Gastroesophageal sphincter (tissue), 4 donors: ENCODE data around the gene PTN. TPM values are rescaled to one million over a fixed set of nuclear protein-coding genes. Genes with fewer than 3 reads are reported as not detected.
A peak's percentile ranks its signal among the peaks of the same experiment; 100 is the strongest.

ENCODE experiments used
- ATAC-seq: fragments of 150-250 bp; one replicate; pipeline ENCODE4 v1.9.1; 2016; ENCODE audit warnings: mild to moderate bottlenecking, moderate library complexity
- H3K27ac ChIP-seq, 4 donors: fragments of 200-600 bp; sonication (generic) in 3 of 4; 1 replicate in 3 of 4; 2 replicates in 1 of 4; pipeline ENCODE4 v1.5.1; 2016 to 2019
- H3K27me3 ChIP-seq: fragments of 200-600 bp; sonication (generic); one replicate; pipeline ENCODE4 v1.5.1; 2019
- H3K36me3 ChIP-seq, 2 donors: fragments of 200-600 bp; sonication (generic); one replicate each; pipeline ENCODE4 v1.5.1; 2019; ENCODE audit warnings: control low read depth in 1 of 2
- H3K4me1 ChIP-seq, 3 donors: fragments of 200-600 bp; sonication (generic); 1 replicate in 2 of 3; 2 replicates in 1 of 3; pipeline ENCODE4 v1.5.1; 2016 to 2019; ENCODE audit warnings: control low read depth in 2 of 3
- H3K4me3 ChIP-seq, 2 donors: fragments of 200-600 bp; sonication (generic); one replicate each; pipeline ENCODE4 v1.5.1; 2019; ENCODE audit warnings: mild to moderate bottlenecking in 1 of 2, moderate library complexity in 1 of 2
- H3K9me3 ChIP-seq, 3 donors: fragments of 200-600 bp; sonication (generic); one replicate each; pipeline ENCODE4 v1.5.1; 2017 to 2019; ENCODE audit warnings: control low read depth in 2 of 3
- EP300 ChIP-seq: sonication (generic); formaldehyde crosslinking; IDR thresholded peaks from one replicate; pipeline ENCODE4 v1.6.1; 2017; ENCODE audit warnings: antibody characterized with exemption, mild to moderate bottlenecking
- POLR2A ChIP-seq, 2 donors: fragments of 450-650 bp; IDR thresholded peaks; one replicate each; pipeline ENCODE4 v1.6.1; 2017; ENCODE audit warnings: antibody characterized with exemption in 2 of 2, mild to moderate bottlenecking in 2 of 2, moderate library complexity in 1 of 2
- POLR2AphosphoS5 ChIP-seq: sonication (generic); formaldehyde crosslinking; IDR thresholded peaks from one replicate; pipeline ENCODE4 v1.6.1; 2017; ENCODE audit warnings: antibody characterized with exemption
- WGBS, 2 donors: methylation state at CpG; one replicate each; pipeline ENCODE4 v1.1.5; 2018; ENCODE audit warnings: low coverage in 1 of 2; 5-methylcytosine and 5-hydroxymethylcytosine counted together
- total RNA-seq, 4 donors: library from RNA; depleted of rRNA; stranded (reverse); fragments of >200 nt; gene quantifications; one replicate each; pipeline ENCODE4 v1.1.0, GENCODE V29; 2016
- TF ChIP-seq, protein P1 (sequence below), 4 experiments: fragments of 200-600 bp in 2 of 4; fragments of 450-650 bp in 2 of 4; sonication (generic) in 1 of 4; IDR thresholded peaks; one replicate each; pipeline ENCODE4 v1.5.1; 2017 to 2019; ENCODE audit warnings: antibody characterized with exemption in 4 of 4, mild to moderate bottlenecking in 2 of 4, moderate library complexity in 2 of 4

PTN gene
- total RNA-seq, 4 donors from 2014 or later: 10.1 to 13.2 (median 11.1) TPM

- no peak for TF ChIP-seq POLR2A (IDR thresholded peaks at IDR 0.05)
- TF ChIP-seq EP300: no peak
- TF ChIP-seq POLR2AphosphoS5: no peak
- TF ChIP-seq, protein P1, sequence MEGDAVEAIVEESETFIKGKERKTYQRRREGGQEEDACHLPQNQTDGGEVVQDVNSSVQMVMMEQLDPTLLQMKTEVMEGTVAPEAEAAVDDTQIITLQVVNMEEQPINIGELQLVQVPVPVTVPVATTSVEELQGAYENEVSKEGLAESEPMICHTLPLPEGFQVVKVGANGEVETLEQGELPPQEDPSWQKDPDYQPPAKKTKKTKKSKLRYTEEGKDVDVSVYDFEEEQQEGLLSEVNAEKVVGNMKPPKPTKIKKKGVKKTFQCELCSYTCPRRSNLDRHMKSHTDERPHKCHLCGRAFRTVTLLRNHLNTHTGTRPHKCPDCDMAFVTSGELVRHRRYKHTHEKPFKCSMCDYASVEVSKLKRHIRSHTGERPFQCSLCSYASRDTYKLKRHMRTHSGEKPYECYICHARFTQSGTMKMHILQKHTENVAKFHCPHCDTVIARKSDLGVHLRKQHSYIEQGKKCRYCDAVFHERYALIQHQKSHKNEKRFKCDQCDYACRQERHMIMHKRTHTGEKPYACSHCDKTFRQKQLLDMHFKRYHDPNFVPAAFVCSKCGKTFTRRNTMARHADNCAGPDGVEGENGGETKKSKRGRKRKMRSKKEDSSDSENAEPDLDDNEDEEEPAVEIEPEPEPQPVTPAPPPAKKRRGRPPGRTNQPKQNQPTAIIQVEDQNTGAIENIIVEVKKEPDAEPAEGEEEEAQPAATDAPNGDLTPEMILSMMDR (IDR thresholded peaks at IDR 0.05): no peak
Measured at GRCh38 chr7:137354961-137355360, 11.4 kb upstream of the PTN start.

DNA sequence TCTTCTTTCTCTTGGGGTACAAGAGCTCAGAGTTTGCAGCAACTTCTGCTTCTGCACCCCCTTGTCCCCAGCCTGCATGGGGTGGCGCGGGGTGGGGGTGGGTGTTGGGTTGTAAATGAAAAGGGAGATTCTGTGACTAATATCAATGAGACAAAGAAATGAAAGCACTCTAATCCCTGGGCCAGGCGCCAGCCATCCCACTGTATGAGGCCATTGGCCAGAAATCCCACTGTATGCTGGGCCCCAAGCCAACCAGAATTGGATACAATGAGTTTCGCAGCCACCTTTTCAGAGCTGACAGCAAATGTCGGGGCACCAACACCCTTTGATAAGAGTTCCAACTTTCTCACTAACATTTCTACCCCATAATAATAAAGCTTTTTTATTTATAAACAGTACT is 10.9 kb upstream of the PTN start:
- no peak overlapping the region for H3K27ac ChIP-seq
- 13% methylated on average over 3 of the region's 5 CpGs for WGBS, 2 donors
- no peaks in the 10 kb centered on the region for H3K27me3 ChIP-seq
- H3K9me3 ChIP-seq: no peaks in the 10 kb centered on the region
- no peak for ATAC-seq
- TF ChIP-seq, protein P1 (IDR thresholded peaks at IDR 0.05): no peak
- peaks cover 0 to 30% (median 2%) of the 10 kb centered on the region in 3 donors for H3K4me1 ChIP-seq
- no peak overlapping the region for H3K4me3 ChIP-seq
- H3K36me3 ChIP-seq: no peaks in the 10 kb centered on the region

More at GRCh38 chr7:137354961-137355360, 11.4 kb upstream of the PTN start:
- no peaks in the 10 kb centered on the region for H3K36me3 ChIP-seq
- H3K27ac ChIP-seq: no peak overlapping the region
- H3K4me3 ChIP-seq: no peak overlapping the region
- H3K9me3 ChIP-seq: no peaks in the 10 kb centered on the region
- H3K27me3 ChIP-seq: no peaks in the 10 kb centered on the region
- ATAC-seq: no peak
- peaks cover 0 to 30% (median 2%) of the 10 kb centered on the region in 3 donors for H3K4me1 ChIP-seq

GRCh38 chr7:137351941-137352340 is 8.4 kb upstream of the PTN start:
- Histone ChIP-seq H3K36me3 (no peaks in the 10 kb centered on the region), H3K27ac (no peak overlapping the region), H3K27me3 (no peaks in the 10 kb centered on the region), H3K4me3 (no peak overlapping the region), H3K9me3 (no peaks in the 10 kb centered on the region), H3K4me1 (peaks cover 0 to 30% (median 2%) of the 10 kb centered on the region in 3 donors)
- WGBS, 2 donors: 33 to 48% methylated on average over 2 of the region's 2 CpGs
- no peak for ATAC-seq
- TF ChIP-seq POLR2AphosphoS5 (no peak), POLR2A (IDR thresholded peaks at IDR 0.05) (no peak), EP300 (no peak)
- TF ChIP-seq, protein P1 (IDR thresholded peaks at IDR 0.05): no peak

DNA sequence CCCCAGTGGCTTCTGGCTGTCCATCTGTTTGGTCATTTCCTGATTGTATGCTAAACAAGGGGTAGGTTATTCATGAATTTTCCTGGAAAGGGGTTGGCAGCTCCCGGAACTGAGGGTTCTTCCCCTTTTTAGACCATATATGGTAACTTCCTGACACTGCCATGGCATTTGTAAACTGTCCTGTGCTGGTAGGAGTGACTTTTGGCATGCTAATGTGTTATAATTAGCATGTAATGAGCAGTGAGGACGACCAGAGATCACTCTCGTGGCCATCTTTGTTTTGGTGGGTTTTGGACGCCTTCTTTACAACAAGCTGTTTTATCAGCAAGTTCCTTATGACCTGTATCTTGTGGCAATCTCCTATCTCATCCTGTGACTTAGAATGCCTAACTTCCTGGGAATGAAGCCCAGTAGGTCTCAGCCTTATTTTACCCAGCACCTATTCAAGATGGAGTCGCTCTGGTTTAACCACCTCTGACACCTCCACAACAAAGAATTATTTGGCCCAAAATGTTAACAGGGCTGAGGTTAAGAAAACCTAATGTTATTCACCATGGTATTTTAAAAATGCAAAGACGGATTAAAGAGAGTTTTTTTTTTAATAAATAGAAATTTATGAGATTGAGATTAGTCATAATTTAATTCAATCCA is 2.4 kb upstream of the PTN start:
- no peaks in the 10 kb centered on the region for H3K9me3 ChIP-seq
- ATAC-seq: no peak
- H3K27ac ChIP-seq: no peak overlapping the region
- no peaks in the 10 kb centered on the region for H3K36me3 ChIP-seq
- TF ChIP-seq POLR2A (IDR thresholded peaks at IDR 0.05): no peak
- WGBS, 2 donors: 69 to 84% methylated on average over 2 to 6 of the region's 6 CpGs
- peaks cover 0 to 12% (median 0%) of the 10 kb centered on the region in 3 donors for H3K4me1 ChIP-seq
- H3K27me3 ChIP-seq: no peaks in the 10 kb centered on the region
- no peak overlapping the region for H3K4me3 ChIP-seq

- no peaks in the 10 kb centered on the region for H3K36me3 ChIP-seq
- 0 to 5% methylated on average over 3 to 5 of the region's 5 CpGs for WGBS, 2 donors
- peak overlapping the region; percentile 26 to 51 for H3K4me3 ChIP-seq
- no peaks in the 10 kb centered on the region for H3K27me3 ChIP-seq
- ATAC-seq: no peak
- peaks cover 0 to 12% (median 0%) of the 10 kb centered on the region in 3 donors for H3K4me1 ChIP-seq
- H3K9me3 ChIP-seq: no peaks in the 10 kb centered on the region
- no peak for TF ChIP-seq POLR2AphosphoS5
- TF ChIP-seq, protein P1 (IDR thresholded peaks at IDR 0.05): no peak
- TF ChIP-seq POLR2A (IDR thresholded peaks at IDR 0.05): no peak
- TF ChIP-seq EP300: no peak
- no peak overlapping the region for H3K27ac ChIP-seq
Measured at GRCh38 chr7:137342828-137343261, 688 bp downstream of the PTN start.
